GM06990 (cell line): ENCODE results near the gene GRID1.

Experiments
- DNase-seq: peaks from one replicate; pipeline ENCODE4 v3.0.0-alpha.2; 2011; ENCODE audit not compliant: insufficient read length; ENCODE audit errors: extremely low read depth
- H3K27me3 ChIP-seq: replicated peaks from 2 replicates; pipeline ENCODE4 v1.6.0; 2011; ENCODE audit warnings: low read length; ENCODE audit not compliant: control insufficient read depth, insufficient read depth
- H3K36me3 ChIP-seq: 2 replicates; pipeline ENCODE4 v1.5.1; 2011; ENCODE audit warnings: low read length; ENCODE audit not compliant: control insufficient read depth, insufficient read depth
- H3K4me3 ChIP-seq: replicated peaks from 2 replicates; pipeline ENCODE4 v1.5.1; 2011; ENCODE audit warnings: low read depth, mild to moderate bottlenecking, control low read depth, low read length
- CTCF ChIP-seq: IDR thresholded peaks from 2 replicates; pipeline ENCODE4 v1.5.1; 2011; ENCODE audit warnings: low read length, control low read depth, mild to moderate bottlenecking, inconsistent platforms; ENCODE audit not compliant: insufficient read depth, poor library complexity, severe bottlenecking

GRID1 gene

GRCh38 chr10:85914720-85915119 is 451.9 kb downstream of the GRID1 start:
- DNase-seq = no peak
- no peak for TF ChIP-seq CTCF
- Histone ChIP-seq H3K4me3 (no peak overlapping the region), H3K27me3 (no peaks in the 10 kb centered on the region; the same call in 1 of the 2 replicates), H3K36me3 (no peaks in the 10 kb centered on the region)

GRCh38 chr10:85908462-85908861 is 458.1 kb downstream of the GRID1 start:
- DNase-seq = no peak
- Histone ChIP-seq H3K27me3 (no peaks in the 10 kb centered on the region), H3K4me3 (no peak overlapping the region), H3K36me3 (no peaks in the 10 kb centered on the region)
- no peak for TF ChIP-seq CTCF

GRCh38 chr10:85902051-85902450 is 464.5 kb downstream of the GRID1 start:
- Histone ChIP-seq H3K4me3 (no peak overlapping the region), H3K27me3 (no peaks in the 10 kb centered on the region), H3K36me3 (no peaks in the 10 kb centered on the region)
- DNase-seq = no peak
- no peak for TF ChIP-seq CTCF

- no peak for DNase-seq
- Histone ChIP-seq H3K27me3 (no peaks in the 10 kb centered on the region), H3K36me3 (no peaks in the 10 kb centered on the region), H3K4me3 (no peak overlapping the region)
- no peak for TF ChIP-seq CTCF
These were observed 465.0 kb downstream of the GRID1 start for GRCh38 chr10:85901599-85901998.

GRCh38 chr10:85900487-85900886 is 466.1 kb downstream of the GRID1 start:
- H3K4me3 ChIP-seq = no peak overlapping the region
- no peak for DNase-seq
- no peaks in the 10 kb centered on the region for H3K27me3 ChIP-seq
- no peak for TF ChIP-seq CTCF
- H3K36me3 ChIP-seq = no peaks in the 10 kb centered on the region

GRCh38 chr10:85900061-85900460 is 466.5 kb downstream of the GRID1 start:
- H3K4me3 ChIP-seq = no peak overlapping the region
- TF ChIP-seq CTCF = no peak
- no peaks in the 10 kb centered on the region for H3K36me3 ChIP-seq
- DNase-seq = no peak
- no peaks in the 10 kb centered on the region for H3K27me3 ChIP-seq
